NB4 (cell line): ENCODE measurements around the gene EIPR1.

Source experiments
- POLR2A ChIP-seq: IDR thresholded peaks from 2 replicates; pipeline ENCODE4 v1.6.1; 2011; ENCODE audit warnings: mild to moderate bottlenecking; ENCODE audit not compliant: insufficient read length; ENCODE audit errors: extremely low read depth
- TF ChIP-seq, protein P1 (sequence below): IDR thresholded peaks from one replicate; pipeline ENCODE4 v1.5.1; 2012; ENCODE audit warnings: low read depth, low read length
- TF ChIP-seq, protein P2 (sequence below): IDR thresholded peaks from 2 replicates; pipeline ENCODE4 v1.6.1; 2011; ENCODE audit warnings: low read depth, low read length

GRCh38 chr2:3185910-3186309, 191.7 kb downstream of the EIPR1 start:
- TF ChIP-seq POLR2A, result no peak
- TF ChIP-seq, protein P1, sequence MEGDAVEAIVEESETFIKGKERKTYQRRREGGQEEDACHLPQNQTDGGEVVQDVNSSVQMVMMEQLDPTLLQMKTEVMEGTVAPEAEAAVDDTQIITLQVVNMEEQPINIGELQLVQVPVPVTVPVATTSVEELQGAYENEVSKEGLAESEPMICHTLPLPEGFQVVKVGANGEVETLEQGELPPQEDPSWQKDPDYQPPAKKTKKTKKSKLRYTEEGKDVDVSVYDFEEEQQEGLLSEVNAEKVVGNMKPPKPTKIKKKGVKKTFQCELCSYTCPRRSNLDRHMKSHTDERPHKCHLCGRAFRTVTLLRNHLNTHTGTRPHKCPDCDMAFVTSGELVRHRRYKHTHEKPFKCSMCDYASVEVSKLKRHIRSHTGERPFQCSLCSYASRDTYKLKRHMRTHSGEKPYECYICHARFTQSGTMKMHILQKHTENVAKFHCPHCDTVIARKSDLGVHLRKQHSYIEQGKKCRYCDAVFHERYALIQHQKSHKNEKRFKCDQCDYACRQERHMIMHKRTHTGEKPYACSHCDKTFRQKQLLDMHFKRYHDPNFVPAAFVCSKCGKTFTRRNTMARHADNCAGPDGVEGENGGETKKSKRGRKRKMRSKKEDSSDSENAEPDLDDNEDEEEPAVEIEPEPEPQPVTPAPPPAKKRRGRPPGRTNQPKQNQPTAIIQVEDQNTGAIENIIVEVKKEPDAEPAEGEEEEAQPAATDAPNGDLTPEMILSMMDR, result no peak
- TF ChIP-seq, protein P2, sequence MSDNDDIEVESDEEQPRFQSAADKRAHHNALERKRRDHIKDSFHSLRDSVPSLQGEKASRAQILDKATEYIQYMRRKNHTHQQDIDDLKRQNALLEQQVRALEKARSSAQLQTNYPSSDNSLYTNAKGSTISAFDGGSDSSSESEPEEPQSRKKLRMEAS, result no peak
